Smooth muscle cell (in vitro differentiated cells): Measurements from ENCODE around the gene SDK2. TPM values are rescaled to one million over a fixed set of nuclear protein-coding genes. Genes with fewer than 3 reads are reported as not detected.

Source experiments
- DNase-seq: peaks from one replicate; lab custom pipeline; 2025; ENCODE audit not compliant: unreplicated experiment; lab: John Stamatoyannopoulos, UW
- H2AFZ ChIP-seq: fragments of 200-600 bp; sonication (generic); 2 replicates; pipeline ENCODE4 v1.6.0; 2016; ENCODE audit warnings: antibody characterized with exemption, low read depth, mild to moderate bottlenecking
- H3F3A ChIP-seq: fragments of 200-600 bp; sonication (generic); 2 replicates; pipeline ENCODE4 v1.6.0; 2017; ENCODE audit warnings: antibody characterized with exemption, low read depth
- H3K27ac ChIP-seq: fragments of 200-600 bp; sonication (generic); 2 replicates; pipeline ENCODE4 v1.5.1; 2016; ENCODE audit warnings: low read depth, mild to moderate bottlenecking
- H3K27me3 ChIP-seq: fragments of 200-600 bp; sonication (generic); 2 replicates; pipeline ENCODE4 v1.6.1; 2016; ENCODE audit warnings: low read depth, mild to moderate bottlenecking
- H3K36me3 ChIP-seq: fragments of 200-600 bp; sonication (generic); 2 replicates; pipeline ENCODE4 v1.5.1; 2016; ENCODE audit warnings: low read depth
- H3K4me1 ChIP-seq: fragments of 200-600 bp; sonication (generic); 2 replicates; pipeline ENCODE4 v1.5.1; 2016; ENCODE audit warnings: low read depth
- H3K4me2 ChIP-seq: fragments of 200-600 bp; sonication (generic); 2 replicates; pipeline ENCODE4 v1.6.0; 2016; ENCODE audit warnings: mild to moderate bottlenecking
- H3K4me3 ChIP-seq: fragments of 200-600 bp; sonication (generic); 2 replicates; pipeline ENCODE4 v1.5.1; 2016; ENCODE audit warnings: mild to moderate bottlenecking
- H3K79me2 ChIP-seq: fragments of 200-600 bp; sonication (generic); 2 replicates; pipeline ENCODE4 v1.6.0; 2016; ENCODE audit warnings: low read depth, mild to moderate bottlenecking
- H3K9ac ChIP-seq: fragments of 200-600 bp; sonication (generic); 2 replicates; pipeline ENCODE4 v1.6.0; 2016; ENCODE audit warnings: low read depth
- H3K9me3 ChIP-seq: fragments of 200-600 bp; sonication (generic); replicated peaks from 2 replicates; pipeline ENCODE4 v1.5.1; 2016; ENCODE audit warnings: low read depth
- H4K20me1 ChIP-seq: fragments of 200-600 bp; sonication (generic); 2 replicates; pipeline ENCODE4 v1.6.0; 2016; ENCODE audit warnings: low read depth
- WGBS: methylation state at CpG from one replicate; pipeline ENCODE4 v1.1.7; 2016; ENCODE audit warnings: low lambda C conversion rate; 5-methylcytosine and 5-hydroxymethylcytosine counted together
- polyA plus RNA-seq: library from polyadenylated mRNA; unstranded; fragments of >200 nt; fragmentation: Nextera tagmentation; extraction: Ambion mirVana; gene quantifications from 2 replicates; pipeline ENCODE4 v1.2.1, GENCODE V29; 2016
- total RNA-seq: library from RNA; depleted of rRNA; stranded (reverse); fragments of >200 nt; gene quantifications from 2 replicates; pipeline ENCODE4 v1.2.3, GENCODE V29; 2014
- TF ChIP-seq, protein P1 (sequence below): fragments of 200-600 bp; sonication (generic); IDR thresholded peaks from 2 replicates; pipeline ENCODE4 v1.5.1; 2017; ENCODE audit warnings: borderline replicate concordance, mild to moderate bottlenecking, antibody characterized with exemption; ENCODE audit not compliant: insufficient read depth, poor library complexity, severe bottlenecking

SDK2 gene
- total and polyA plus RNA-seq, 2 experiments from 2014 or later: 4.6 to 6.5 TPM

- Histone ChIP-seq H3F3A (no peaks in the 10 kb centered on the region), H3K9me3 (no peaks in the 10 kb centered on the region), H3K27me3 (no peaks in the 10 kb centered on the region), H2AFZ (no peak overlapping the region), H3K4me2 (no peak overlapping the region), H4K20me1 (no peaks in the 10 kb centered on the region), H3K27ac (no peak overlapping the region), H3K4me3 (no peak overlapping the region), H3K36me3 (no peaks in the 10 kb centered on the region), H3K79me2 (no peaks in the 10 kb centered on the region), H3K9ac (no peak overlapping the region), H3K4me1 (no peaks in the 10 kb centered on the region)
- WGBS: 97% methylated on average over 3 of the region's 3 CpGs
- DNase-seq: no peak
- TF ChIP-seq, protein P1, sequence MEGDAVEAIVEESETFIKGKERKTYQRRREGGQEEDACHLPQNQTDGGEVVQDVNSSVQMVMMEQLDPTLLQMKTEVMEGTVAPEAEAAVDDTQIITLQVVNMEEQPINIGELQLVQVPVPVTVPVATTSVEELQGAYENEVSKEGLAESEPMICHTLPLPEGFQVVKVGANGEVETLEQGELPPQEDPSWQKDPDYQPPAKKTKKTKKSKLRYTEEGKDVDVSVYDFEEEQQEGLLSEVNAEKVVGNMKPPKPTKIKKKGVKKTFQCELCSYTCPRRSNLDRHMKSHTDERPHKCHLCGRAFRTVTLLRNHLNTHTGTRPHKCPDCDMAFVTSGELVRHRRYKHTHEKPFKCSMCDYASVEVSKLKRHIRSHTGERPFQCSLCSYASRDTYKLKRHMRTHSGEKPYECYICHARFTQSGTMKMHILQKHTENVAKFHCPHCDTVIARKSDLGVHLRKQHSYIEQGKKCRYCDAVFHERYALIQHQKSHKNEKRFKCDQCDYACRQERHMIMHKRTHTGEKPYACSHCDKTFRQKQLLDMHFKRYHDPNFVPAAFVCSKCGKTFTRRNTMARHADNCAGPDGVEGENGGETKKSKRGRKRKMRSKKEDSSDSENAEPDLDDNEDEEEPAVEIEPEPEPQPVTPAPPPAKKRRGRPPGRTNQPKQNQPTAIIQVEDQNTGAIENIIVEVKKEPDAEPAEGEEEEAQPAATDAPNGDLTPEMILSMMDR: no peak
Observed at GRCh38 chr17:73376636-73377035, 267.6 kb downstream of the SDK2 start.

DNA sequence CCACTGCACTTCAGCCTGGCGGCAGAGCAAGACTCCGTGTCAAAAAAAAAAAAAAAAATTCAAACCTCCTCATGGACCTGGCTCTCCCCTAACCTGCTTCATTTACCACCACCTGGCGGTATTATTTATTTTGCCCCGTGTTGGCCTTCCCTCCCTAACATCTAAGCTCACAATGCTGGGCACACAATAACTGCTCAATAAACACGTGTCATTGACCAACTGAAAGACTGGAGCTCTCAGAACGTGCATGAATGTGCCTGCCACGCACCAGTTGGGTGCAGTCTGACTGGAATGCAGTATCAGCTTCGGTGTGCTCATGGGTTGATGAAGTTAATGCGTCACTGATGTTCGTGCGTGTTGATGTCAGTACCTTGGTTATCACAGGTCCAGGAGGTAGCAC lies 268.1 kb downstream of the SDK2 start:
- no peaks in the 10 kb centered on the region for H3F3A ChIP-seq
- no peak overlapping the region for H3K27ac ChIP-seq
- 96% methylated on average over 11 of the region's 11 CpGs for WGBS
- H3K4me3 ChIP-seq: no peak overlapping the region
- H3K9ac ChIP-seq: no peak overlapping the region
- no peak for DNase-seq
- H3K4me1 ChIP-seq: no peaks in the 10 kb centered on the region
- no peaks in the 10 kb centered on the region for H3K9me3 ChIP-seq
- H2AFZ ChIP-seq: no peak overlapping the region
- no peak overlapping the region for H3K4me2 ChIP-seq
- H3K79me2 ChIP-seq: no peaks in the 10 kb centered on the region
- H3K36me3 ChIP-seq: no peaks in the 10 kb centered on the region
- H3K27me3 ChIP-seq: no peaks in the 10 kb centered on the region
- TF ChIP-seq, protein P1: no peak
- peaks cover under 1% of the 10 kb centered on the region for H4K20me1 ChIP-seq

DNA sequence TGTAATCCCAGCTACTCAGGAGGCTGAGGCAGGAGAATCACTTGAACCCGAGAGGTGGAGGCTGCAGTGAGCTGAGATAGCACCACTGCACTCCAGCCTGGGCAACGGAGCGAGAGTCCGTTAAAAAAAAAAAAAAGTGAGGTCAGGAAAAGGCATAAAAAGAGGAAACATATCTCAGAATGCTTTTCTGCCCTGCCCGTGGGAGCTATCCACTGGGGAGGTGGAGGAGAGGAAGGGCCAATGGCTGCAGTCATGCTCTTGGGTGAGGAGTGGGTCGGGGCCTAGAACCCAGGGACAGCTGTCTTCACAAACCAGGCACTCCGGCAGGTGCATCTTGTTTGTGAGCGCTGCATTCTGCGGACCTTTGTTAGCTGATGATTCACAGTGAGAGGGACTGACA lies 272.4 kb downstream of the SDK2 start:
- Histone ChIP-seq H3K4me3 (no peak overlapping the region), H3K9me3 (no peaks in the 10 kb centered on the region), H3K79me2 (no peaks in the 10 kb centered on the region), H4K20me1 (peaks cover 3% of the 10 kb centered on the region), H3F3A (no peaks in the 10 kb centered on the region), H2AFZ (no peak overlapping the region), H3K27ac (no peak overlapping the region), H3K4me2 (no peak overlapping the region), H3K9ac (no peak overlapping the region), H3K4me1 (no peaks in the 10 kb centered on the region), H3K36me3 (no peaks in the 10 kb centered on the region), H3K27me3 (no peaks in the 10 kb centered on the region)
- WGBS: 88% methylated on average over 9 of the region's 9 CpGs
- no peak for DNase-seq
- TF ChIP-seq, protein P1: no peak

- no peaks in the 10 kb centered on the region for H3K9me3 ChIP-seq
- no peaks in the 10 kb centered on the region for H3K36me3 ChIP-seq
- no peak overlapping the region for H3K9ac ChIP-seq
- H3K79me2 ChIP-seq: no peaks in the 10 kb centered on the region
- no peak overlapping the region for H2AFZ ChIP-seq
- H3K4me1 ChIP-seq: peaks cover 2% of the 10 kb centered on the region
- TF ChIP-seq, protein P1: no peak
- H4K20me1 ChIP-seq: peaks cover 3% of the 10 kb centered on the region
- DNase-seq: no peak
- no peaks in the 10 kb centered on the region for H3F3A ChIP-seq
- WGBS: 35% methylated on average over 6 of the region's 6 CpGs
- no peaks in the 10 kb centered on the region for H3K27me3 ChIP-seq
- peak overlapping the region; percentile 63 for H3K4me2 ChIP-seq
- H3K4me3 ChIP-seq: no peak overlapping the region
- no peak overlapping the region for H3K27ac ChIP-seq
Observed at GRCh38 chr17:73371285-73371684, 273.0 kb downstream of the SDK2 start.
